HepG2 (cell line): ENCODE results near the gene SNUPN. TPM values are rescaled to one million over a fixed set of nuclear protein-coding genes. Genes with fewer than 3 reads are reported as not detected.

Experiments
- ESRRA ChIP-seq: sonication (generic); formaldehyde crosslinking; IDR thresholded peaks from 2 replicates; pipeline ENCODE4 v1.5.1; 2020; ENCODE audit warnings: mild to moderate bottlenecking, low read depth, missing genetic modification reagents
- FOXA3 ChIP-seq: IDR thresholded peaks from 2 replicates; pipeline ENCODE4 v1.6.1; 2016; ENCODE audit warnings: missing genetic modification reagents, missing compliant biosample characterization
- GATAD1 ChIP-seq: IDR thresholded peaks from 2 replicates; pipeline ENCODE4 v1.6.1; 2016; ENCODE audit warnings: missing genetic modification reagents, missing compliant biosample characterization
- GZF1 ChIP-seq: sonication (generic); formaldehyde crosslinking; IDR thresholded peaks from 2 replicates; pipeline ENCODE4 v1.5.1; 2020; ENCODE audit warnings: mild to moderate bottlenecking, missing genetic modification reagents
- HOXA9 ChIP-seq: sonication (generic); formaldehyde crosslinking; IDR thresholded peaks from 2 replicates; pipeline ENCODE4 v1.8.1; 2022; ENCODE audit warnings: missing genetic modification reagents, mild to moderate bottlenecking, moderate library complexity, borderline replicate concordance
- KDM6A ChIP-seq: IDR thresholded peaks from 2 replicates; pipeline ENCODE4 v1.6.1; 2016; ENCODE audit warnings: low read depth
- LRRFIP1 ChIP-seq: sonication (generic); formaldehyde crosslinking; conservative IDR thresholded peaks from 2 replicates; pipeline ENCODE4 v1.4.0; 2020; ENCODE audit warnings: missing genetic modification reagents
- MAFG ChIP-seq: sonication (generic); formaldehyde crosslinking; IDR thresholded peaks from 2 replicates; pipeline ENCODE4 v1.5.1; 2020; ENCODE audit warnings: mild to moderate bottlenecking, missing genetic modification reagents
- MXD3 ChIP-seq: IDR thresholded peaks from 2 replicates; pipeline ENCODE4 v1.6.1; 2016; ENCODE audit warnings: mild to moderate bottlenecking, missing biosample characterization, missing genetic modification reagents
- MXI1 ChIP-seq: IDR thresholded peaks from 3 replicates; pipeline ENCODE4 v1.6.1; 2012; ENCODE audit warnings: low read depth, low read length, inconsistent platforms, borderline replicate concordance
- NCOA2 ChIP-seq: sonication (generic); formaldehyde crosslinking; IDR thresholded peaks from 2 replicates; pipeline ENCODE4 v1.8.0; 2022; ENCODE audit warnings: inconsistent platforms
- PAX8 ChIP-seq: sonication (generic); formaldehyde crosslinking; IDR thresholded peaks from 2 replicates; pipeline ENCODE4 v1.8.0; 2022; ENCODE audit warnings: mild to moderate bottlenecking, missing genetic modification reagents, borderline replicate concordance
- PPARG ChIP-seq: conservative IDR thresholded peaks from 2 replicates; pipeline ENCODE4 v1.6.1; 2016; ENCODE audit warnings: missing biosample characterization, missing genetic modification reagents
- SMAD3 ChIP-seq: sonication (generic); formaldehyde crosslinking; IDR thresholded peaks from 2 replicates; pipeline ENCODE4 v1.4.0; 2020; ENCODE audit warnings: missing genetic modification reagents
- SNAPC4 ChIP-seq: sonication (generic); formaldehyde crosslinking; IDR thresholded peaks from 2 replicates; pipeline ENCODE4 v1.4.0; 2020; ENCODE audit warnings: mild to moderate bottlenecking, missing genetic modification reagents
- ZFP91 ChIP-seq: sonication (generic); formaldehyde crosslinking; IDR thresholded peaks from 2 replicates; pipeline ENCODE4 v1.9.0; 2022; ENCODE audit warnings: missing genetic modification reagents, mild to moderate bottlenecking, borderline replicate concordance
- ZMYM2 ChIP-seq: sonication (generic); formaldehyde crosslinking; IDR thresholded peaks from 2 replicates; pipeline ENCODE4 v1.8.0; 2022; ENCODE audit warnings: mild to moderate bottlenecking, missing genetic modification reagents
- ZNF234 ChIP-seq: sonication (generic); formaldehyde crosslinking; conservative IDR thresholded peaks from 2 replicates; pipeline ENCODE4 v1.5.1; 2020; ENCODE audit warnings: mild to moderate bottlenecking, missing genetic modification reagents
- polyA plus RNA-seq, 8 experiments: library from polyadenylated mRNA; depleted of rRNA in 3 of 8; stranded (reverse) in 7 of 8; unstranded in 1 of 8; fragments of >200 nt; fragmentation: Illumina TruSeq in 4 of 8; extraction: Trizol in 4 of 8; gene quantifications; 2 replicates each; pipeline versions ENCODE4 v1.2.1 to v1.2.3, GENCODE V29; 2011 to 2016; ENCODE audit warnings: low read depth in 4 of 8, missing spikeins in 1 of 8, mixed read lengths in 1 of 8; ENCODE audit not compliant: insufficient read depth in 1 of 8
- total RNA-seq, 5 experiments: library from RNA; depleted of rRNA; stranded (reverse); fragments of >200 nt; fragmentation: Illumina TruSeq; extraction: Trizol; gene quantifications; 2 replicates each; pipeline ENCODE4 v1.2.3, GENCODE V29; 2016; ENCODE audit warnings: low read depth in 1 of 5

The SNUPN gene
- total and polyA plus RNA-seq, 2 of the 13 experiments (the other 11 are each of a cell fraction or from before 2014, with no cell fraction given) = 9.0 to 16.4 TPM

- TF ChIP-seq SNAPC4 (CRISPR knock-in tag) = 0 out of 2 replicates have a peak, but pooled peaks have one; percentile 37
- no peak; the same call in 1 of the 2 replicates for TF ChIP-seq NCOA2 (CRISPR knock-in tag)
- peak; percentile 60 for TF ChIP-seq ESRRA (CRISPR knock-in tag)
- TF ChIP-seq SMAD3 (CRISPR knock-in tag) = peak; percentile 15; the same call in 1 of the 2 replicates
- TF ChIP-seq PPARG (CRISPR knock-in tag) = no peak
- TF ChIP-seq MAFG (CRISPR knock-in tag) = no peak
- no peak for TF ChIP-seq LRRFIP1 (CRISPR knock-in tag)
- TF ChIP-seq HOXA9 (CRISPR knock-in tag) = peak; percentile 56; the same call in 1 of the 2 replicates
- TF ChIP-seq GZF1 (CRISPR knock-in tag) = peak; percentile 90; the same call in 1 of the 2 replicates
- TF ChIP-seq PAX8 (CRISPR knock-in tag) = peak; percentile 98; the same call in 1 of the 2 replicates
- peak; percentile 96 for TF ChIP-seq ZFP91 (CRISPR knock-in tag)
- TF ChIP-seq KDM6A (CRISPR knock-in tag) = no peak
- no peak for TF ChIP-seq ZNF234 (CRISPR knock-in tag)
- TF ChIP-seq MXD3 (CRISPR knock-in tag) = peak; percentile 92; the same call in 1 of the 2 replicates
- TF ChIP-seq FOXA3 (CRISPR knock-in tag) = no peak; the same call in 1 of the 2 replicates
- TF ChIP-seq GATAD1 = peak; percentile 82
- TF ChIP-seq ZMYM2 (CRISPR knock-in tag) = peak; percentile 79; the same call in 1 of the 2 replicates
- TF ChIP-seq MXI1 = peak; percentile 86; the same call in 2 of the 3 replicates
These were observed 14.4 kb upstream of the SNUPN start, which contains the start of gene IMP3 (continued) for GRCh38 chr15:75639709-75640482.
